Skeletal muscle satellite cell (primary cell): ENCODE results near the gene SIVA1.

Experiments
- H3K27me3 ChIP-seq: 2 replicates; pipeline ENCODE4 v1.7.0; 2013; ENCODE audit warnings: low read length; ENCODE audit not compliant: control insufficient read depth, insufficient read depth
- H3K36me3 ChIP-seq: 2 replicates; pipeline ENCODE4 v1.7.0; 2013; ENCODE audit warnings: mild to moderate bottlenecking, control low read depth, low read length; ENCODE audit not compliant: insufficient read depth
- H3K4me1 ChIP-seq: 2 replicates; pipeline ENCODE4 v1.7.0; 2013; ENCODE audit warnings: low read length; ENCODE audit not compliant: control insufficient read depth, insufficient read depth
- H3K4me2 ChIP-seq: 2 replicates; pipeline ENCODE4 v1.7.0; 2013; ENCODE audit warnings: mild to moderate bottlenecking, low read length
- H3K4me3 ChIP-seq: 2 replicates; pipeline ENCODE4 v1.7.0; 2013; ENCODE audit warnings: low read length
- H3K9ac ChIP-seq: 2 replicates; pipeline ENCODE4 v1.7.0; 2013; ENCODE audit warnings: mild to moderate bottlenecking, low read depth, low read length, moderate library complexity
- H3K9me3 ChIP-seq: replicated peaks from 2 replicates; pipeline ENCODE4 v1.7.0; 2013; ENCODE audit warnings: mild to moderate bottlenecking, control low read depth, low read length

SIVA1 gene

DNA sequence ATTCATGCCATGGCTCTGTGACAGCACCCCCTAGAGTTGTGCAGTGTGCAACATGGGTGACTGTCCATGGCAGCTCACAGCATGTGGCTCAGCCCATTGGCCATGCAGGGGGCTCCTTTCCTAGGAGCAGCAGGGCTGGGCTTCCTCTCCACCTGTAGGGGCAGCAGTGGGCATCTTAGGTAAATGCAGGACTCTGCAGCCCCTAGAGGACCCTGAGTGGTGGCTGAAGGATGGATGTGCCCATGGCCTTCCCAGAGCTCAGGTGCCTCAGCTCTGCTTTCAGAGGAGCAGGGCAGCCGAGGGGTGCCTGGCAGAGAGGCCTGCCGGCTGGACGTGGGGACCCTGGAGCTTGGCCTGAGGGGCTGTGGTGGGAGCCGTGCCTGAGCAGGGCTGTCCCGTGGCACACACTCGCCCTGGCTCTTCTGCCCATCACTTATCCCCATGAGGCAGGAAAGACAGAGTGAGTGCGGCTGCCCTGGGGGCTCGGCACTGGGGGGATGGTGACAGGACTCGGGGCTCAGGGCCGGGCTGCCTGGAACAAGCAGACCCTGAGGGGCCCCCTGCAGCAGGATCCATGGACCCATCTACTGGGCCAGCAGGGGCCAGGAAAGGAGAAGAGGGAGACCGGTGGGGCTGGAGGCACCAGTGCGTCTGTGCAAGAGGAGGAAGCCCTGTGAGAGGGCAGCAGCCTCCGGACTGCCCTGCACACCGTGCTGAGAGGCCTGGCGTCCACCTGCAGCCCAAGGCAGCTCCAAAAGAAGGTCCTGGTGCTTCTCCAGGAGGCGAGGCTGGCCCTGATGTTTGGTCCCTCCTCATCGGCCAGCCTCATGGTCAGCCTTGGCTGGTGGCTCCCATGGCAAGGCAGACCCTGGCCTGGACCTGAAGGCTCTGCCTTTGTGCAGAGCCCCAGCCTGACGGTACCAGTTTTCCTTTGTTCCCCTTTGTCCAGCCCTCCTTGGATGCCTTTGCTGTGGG lies 21.3 kb upstream of the SIVA1 start:
- Histone ChIP-seq H3K9me3 (no peaks in the 10 kb centered on the region), H3K4me1 (peaks cover 23% of the 10 kb centered on the region), H3K27me3 (no peaks in the 10 kb centered on the region), H3K4me3 (no peak overlapping the region), H3K9ac (no peak overlapping the region), H3K36me3 (no peaks in the 10 kb centered on the region), H3K4me2 (no peak overlapping the region)

DNA sequence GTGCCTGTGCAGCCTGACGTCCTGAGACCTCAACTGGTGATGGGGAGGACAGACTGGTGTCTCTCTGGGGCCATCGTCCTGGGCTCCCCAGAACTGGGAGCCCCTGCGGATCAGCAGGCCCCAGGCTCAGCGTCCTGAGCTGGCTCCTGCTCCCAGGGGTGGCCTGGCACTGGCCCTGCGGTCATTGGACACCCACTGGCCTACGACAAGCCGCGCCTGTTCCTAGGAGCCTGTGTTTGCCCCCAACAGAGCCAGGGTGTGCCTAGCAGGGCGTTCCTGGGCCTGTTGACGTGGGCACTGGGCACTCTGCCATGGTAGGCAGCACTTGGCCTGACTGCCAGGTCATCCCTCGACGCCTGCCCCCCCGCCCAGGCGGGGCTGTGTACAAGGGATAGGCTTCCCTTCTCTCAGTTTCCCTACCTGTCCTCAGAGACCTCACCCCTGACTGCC lies 20.6 kb upstream of the SIVA1 start:
- H3K4me1 ChIP-seq: peaks cover 24% of the 10 kb centered on the region
- H3K4me2 ChIP-seq: no peak overlapping the region
- H3K4me3 ChIP-seq: no peak overlapping the region
- no peaks in the 10 kb centered on the region for H3K36me3 ChIP-seq
- no peak overlapping the region for H3K9ac ChIP-seq
- no peaks in the 10 kb centered on the region for H3K27me3 ChIP-seq
- no peaks in the 10 kb centered on the region for H3K9me3 ChIP-seq

DNA sequence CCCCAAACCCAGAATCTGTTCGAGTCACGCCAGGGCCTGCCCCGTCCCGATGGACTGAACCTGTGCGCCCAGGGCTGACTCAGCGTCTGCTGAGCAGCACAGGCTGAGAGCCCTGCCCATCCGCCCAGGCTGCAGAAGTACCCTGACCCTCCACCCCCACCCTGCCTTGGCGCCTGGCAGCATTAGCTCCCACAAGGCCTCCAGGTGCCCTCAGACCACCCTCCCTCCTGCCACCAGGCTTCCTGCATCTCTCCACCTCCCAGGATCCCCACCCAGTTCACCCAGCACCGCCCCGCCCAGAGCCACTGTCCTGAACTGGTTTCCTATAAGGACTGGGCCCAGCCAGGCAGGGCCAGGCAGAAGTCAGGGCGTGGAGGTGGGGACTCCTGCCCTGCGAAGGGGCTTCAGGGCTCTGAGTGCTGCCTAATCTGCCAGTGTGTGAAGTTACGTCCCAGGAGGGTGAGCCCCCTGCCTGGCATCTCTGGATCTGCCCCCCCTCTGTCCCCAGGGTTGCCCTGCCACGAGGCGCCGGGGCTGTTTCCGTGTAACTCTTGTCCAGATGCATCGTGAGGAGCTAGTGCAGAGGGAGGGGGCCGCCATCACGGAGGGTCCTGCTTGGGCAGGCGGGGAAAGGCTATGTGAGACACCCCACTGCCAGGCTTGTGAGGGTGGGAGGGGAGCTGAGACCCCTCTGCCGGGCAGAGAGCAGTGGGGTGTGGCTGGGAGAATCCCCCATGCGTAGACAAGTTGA lies 19.8 kb upstream of the SIVA1 start:
- Histone ChIP-seq H3K4me3 (no peak overlapping the region), H3K9me3 (no peaks in the 10 kb centered on the region), H3K9ac (no peak overlapping the region), H3K27me3 (no peaks in the 10 kb centered on the region), H3K4me1 (peaks cover 24% of the 10 kb centered on the region), H3K4me2 (no peak overlapping the region), H3K36me3 (no peaks in the 10 kb centered on the region)

DNA sequence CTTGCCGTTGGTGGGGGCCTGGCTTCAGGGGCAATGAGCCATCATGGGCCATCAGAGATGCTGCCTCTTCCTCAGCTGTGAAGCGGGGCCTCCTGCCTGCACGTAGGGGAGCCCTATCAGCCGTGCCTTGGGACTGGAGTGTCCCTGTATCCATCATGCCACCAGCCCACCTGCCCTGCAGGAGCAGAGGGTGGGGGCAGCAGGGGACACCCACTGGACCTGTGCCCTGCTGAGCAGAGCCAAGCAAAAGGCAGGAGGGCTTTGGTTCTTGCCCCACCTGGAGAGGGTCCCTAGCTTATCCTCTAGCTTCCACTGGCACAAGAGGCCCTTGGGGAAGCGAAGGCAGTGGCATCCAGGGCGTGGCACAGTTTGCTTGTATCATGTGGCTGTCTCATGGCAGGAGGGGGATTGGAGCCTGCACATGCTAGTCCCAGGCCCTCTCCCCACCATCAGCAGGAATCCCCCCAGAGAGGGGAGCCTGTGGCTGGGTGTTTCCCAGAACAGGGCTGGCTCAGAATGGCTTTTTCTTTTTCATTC lies 18.8 kb upstream of the SIVA1 start:
- H3K4me1 ChIP-seq: peaks cover 24% of the 10 kb centered on the region
- H3K9me3 ChIP-seq: no peaks in the 10 kb centered on the region
- H3K27me3 ChIP-seq: no peaks in the 10 kb centered on the region
- no peak overlapping the region for H3K9ac ChIP-seq
- H3K36me3 ChIP-seq: no peaks in the 10 kb centered on the region
- no peak overlapping the region for H3K4me3 ChIP-seq
- no peak overlapping the region for H3K4me2 ChIP-seq

DNA sequence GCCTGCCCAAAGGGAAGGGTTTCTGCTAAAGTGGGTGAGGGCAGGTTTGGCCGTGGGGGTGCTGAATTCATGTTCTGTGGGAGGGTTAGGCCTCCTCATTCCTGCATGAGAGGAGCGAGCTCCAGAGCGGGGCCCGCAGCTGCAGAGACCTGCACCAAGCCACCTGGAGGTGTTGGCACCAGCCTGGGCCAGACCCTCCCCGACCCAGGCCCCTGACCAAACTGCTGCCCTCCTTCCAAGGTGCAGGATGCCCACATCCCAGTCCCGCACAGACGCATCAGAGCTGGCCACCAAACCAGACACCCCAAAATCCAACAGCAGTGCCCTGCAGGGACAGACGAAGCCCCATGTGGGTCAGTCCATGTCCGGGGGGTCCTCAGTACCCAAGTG lies 18.4 kb upstream of the SIVA1 start:
- Histone ChIP-seq H3K4me1 (peaks cover 24% of the 10 kb centered on the region), H3K4me2 (no peak overlapping the region), H3K36me3 (no peaks in the 10 kb centered on the region), H3K4me3 (no peak overlapping the region), H3K9ac (no peak overlapping the region), H3K9me3 (no peaks in the 10 kb centered on the region), H3K27me3 (no peaks in the 10 kb centered on the region)

DNA sequence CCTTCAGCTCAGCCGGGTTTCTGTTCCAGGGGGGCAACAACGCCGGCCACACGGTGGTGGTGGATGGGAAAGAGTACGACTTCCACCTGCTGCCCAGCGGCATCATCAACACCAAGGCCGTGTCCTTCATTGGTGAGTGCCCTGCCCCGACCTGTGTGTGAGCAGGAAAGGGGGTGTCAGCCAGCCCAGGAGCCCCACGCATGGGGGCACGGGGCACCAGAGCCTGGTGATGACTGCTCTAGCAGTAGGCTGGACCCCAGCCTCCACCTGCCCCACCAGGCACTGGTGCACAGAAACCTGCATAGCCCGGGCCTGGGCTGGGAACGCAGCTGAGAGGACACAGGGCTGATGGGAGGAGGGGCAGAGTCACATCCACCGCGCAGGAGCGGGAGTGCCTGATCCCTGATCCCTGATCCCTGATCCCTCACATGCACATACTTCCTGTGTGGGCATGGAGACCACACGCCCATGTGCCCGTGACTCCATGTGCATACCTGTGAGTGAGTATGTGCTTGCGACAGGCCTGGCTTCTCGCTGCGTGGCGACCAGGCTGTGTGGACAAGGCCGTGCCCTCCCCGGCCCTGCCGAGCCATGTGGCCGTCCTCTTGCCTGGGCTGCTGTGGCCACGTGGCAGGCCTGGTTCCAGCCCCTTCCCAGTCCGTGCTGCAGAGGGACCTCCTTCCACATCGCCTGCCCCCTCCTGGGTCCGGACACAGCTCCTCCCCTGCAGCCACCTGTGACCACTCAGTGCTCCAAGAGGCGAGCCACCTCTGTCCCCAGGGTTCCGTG lies 17.8 kb upstream of the SIVA1 start:
- Histone ChIP-seq H3K9ac (no peak overlapping the region), H3K36me3 (no peaks in the 10 kb centered on the region), H3K9me3 (no peaks in the 10 kb centered on the region), H3K4me1 (peaks cover 24% of the 10 kb centered on the region), H3K4me2 (no peak overlapping the region), H3K4me3 (no peak overlapping the region), H3K27me3 (no peaks in the 10 kb centered on the region)

DNA sequence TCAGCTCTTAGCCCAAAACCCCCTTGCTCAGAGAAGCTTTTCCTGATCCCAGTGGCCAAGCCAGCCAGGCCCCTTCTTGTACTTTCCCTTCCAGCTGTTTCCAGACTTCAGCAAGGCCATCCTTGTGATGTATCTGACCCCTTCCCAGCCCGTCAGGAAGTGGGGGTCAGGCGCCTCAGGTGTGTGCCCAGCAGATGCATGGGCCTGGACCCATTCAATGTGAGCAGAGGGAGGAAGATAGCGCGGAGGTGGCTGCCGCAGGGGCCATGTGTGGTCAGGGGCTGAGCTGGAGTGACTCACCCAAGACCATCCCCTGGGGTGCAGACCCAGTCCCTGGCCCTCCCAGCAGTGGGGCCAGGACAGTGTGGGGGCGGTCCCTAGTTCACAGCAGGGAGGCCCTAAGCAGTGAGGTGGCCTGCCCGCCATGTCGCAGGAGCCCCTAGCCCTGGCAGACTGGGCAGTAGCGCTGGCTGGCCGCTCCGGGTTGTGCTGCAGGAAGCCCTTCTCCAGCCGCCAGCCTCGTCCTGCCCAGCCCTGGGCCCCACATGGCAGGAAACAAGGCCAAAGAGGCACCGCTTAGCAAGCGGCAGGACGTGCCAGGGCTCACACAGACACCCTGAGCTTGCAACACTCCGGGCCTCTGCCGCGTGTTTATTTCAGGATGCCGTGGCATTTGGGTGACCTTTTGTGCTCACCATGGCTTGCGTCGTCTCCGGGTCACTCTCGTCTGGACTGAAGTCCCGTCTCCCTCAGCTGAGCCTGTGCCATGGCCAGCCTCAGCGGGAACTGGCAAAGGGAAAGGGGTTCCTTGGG lies 16.9 kb upstream of the SIVA1 start:
- Histone ChIP-seq H3K4me1 (peaks cover 24% of the 10 kb centered on the region), H3K9me3 (no peaks in the 10 kb centered on the region), H3K27me3 (no peaks in the 10 kb centered on the region), H3K36me3 (no peaks in the 10 kb centered on the region), H3K4me3 (no peak overlapping the region), H3K9ac (peak overlapping the region; percentile 39), H3K4me2 (peak overlapping the region; percentile 54)

DNA sequence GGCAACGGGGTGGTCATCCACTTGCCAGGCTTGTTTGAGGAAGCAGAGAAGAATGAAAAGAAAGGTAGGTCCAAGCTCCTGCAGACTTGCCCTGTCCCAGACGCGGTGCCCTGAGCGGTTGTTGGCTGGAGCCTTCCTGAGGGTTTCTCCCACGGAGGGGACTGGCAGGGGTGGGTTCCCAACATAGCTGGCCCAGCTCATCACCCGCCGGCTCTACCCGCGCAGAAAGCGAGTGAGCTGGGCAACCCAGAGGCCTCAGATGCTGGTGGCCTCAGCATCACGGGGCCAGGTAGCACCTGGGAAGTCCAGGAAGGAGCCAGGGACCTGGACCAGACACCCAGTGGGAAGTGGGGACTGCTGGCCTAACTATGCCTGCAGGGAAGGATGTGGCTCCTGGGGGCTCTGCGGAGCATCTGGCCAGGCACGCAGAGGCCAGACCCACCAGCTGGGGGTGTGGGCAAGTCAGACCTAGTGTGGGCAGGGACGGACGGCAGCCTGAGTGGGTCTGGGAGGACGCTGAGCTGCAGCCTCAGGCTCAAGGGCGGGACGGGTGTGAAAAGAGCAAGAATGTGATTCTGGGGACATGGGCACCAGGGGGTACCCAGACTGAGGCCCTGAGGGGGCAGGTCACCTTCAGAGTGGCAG lies 14.4 kb upstream of the SIVA1 start:
- no peak overlapping the region for H3K4me2 ChIP-seq
- no peaks in the 10 kb centered on the region for H3K27me3 ChIP-seq
- H3K9ac ChIP-seq: no peak overlapping the region
- no peak overlapping the region for H3K4me3 ChIP-seq
- H3K4me1 ChIP-seq: peaks cover 19% of the 10 kb centered on the region
- no peaks in the 10 kb centered on the region for H3K36me3 ChIP-seq
- H3K9me3 ChIP-seq: no peaks in the 10 kb centered on the region

DNA sequence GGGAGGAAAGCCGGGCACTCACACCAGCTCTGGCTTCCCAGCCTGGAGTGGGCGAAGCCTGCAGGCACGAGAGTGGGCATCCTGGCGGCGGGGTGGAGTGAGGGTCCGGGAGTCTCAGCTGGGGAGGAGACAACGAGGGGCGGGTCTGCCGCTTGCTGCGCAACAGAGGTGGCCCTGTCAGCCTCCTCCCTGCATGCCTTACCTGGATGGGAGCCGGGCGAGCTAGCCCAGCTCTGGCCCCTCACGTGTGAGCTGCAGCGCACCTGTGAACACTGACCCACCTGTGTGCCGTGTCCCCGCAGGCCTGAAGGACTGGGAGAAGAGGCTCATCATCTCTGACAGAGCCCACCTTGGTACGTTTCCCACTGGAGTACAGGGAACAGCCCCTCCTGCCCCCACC lies 13.9 kb upstream of the SIVA1 start:
- Histone ChIP-seq H3K27me3 (no peaks in the 10 kb centered on the region), H3K4me3 (no peak overlapping the region), H3K36me3 (no peaks in the 10 kb centered on the region), H3K4me2 (no peak overlapping the region), H3K9me3 (no peaks in the 10 kb centered on the region), H3K9ac (no peak overlapping the region), H3K4me1 (peaks cover 22% of the 10 kb centered on the region)
